Endodermal cell (in vitro differentiated cells): ENCODE results near the gene TBCD. TPM values are rescaled to one million over a fixed set of nuclear protein-coding genes. Genes with fewer than 3 reads are reported as not detected.

Experiments used
- DNase-seq: peaks from one replicate; pipeline ENCODE4 v3.0.0-alpha.2; 2017
- H3K27ac ChIP-seq: 2 replicates; pipeline ENCODE4 v1.5.1; 2013; ENCODE audit warnings: mild to moderate bottlenecking, low read depth, low read length, moderate library complexity
- H3K27me3 ChIP-seq: 2 replicates; pipeline ENCODE4 v1.6.1; 2013; ENCODE audit warnings: mild to moderate bottlenecking, low read length, moderate library complexity; ENCODE audit not compliant: insufficient read depth, control insufficient read depth, poor library complexity, severe bottlenecking
- H3K36me3 ChIP-seq: 2 replicates; pipeline ENCODE4 v1.7.0; 2013; ENCODE audit warnings: mild to moderate bottlenecking, low read length, moderate library complexity; ENCODE audit not compliant: control insufficient read depth, insufficient read depth
- H3K4me1 ChIP-seq: one replicate; pipeline ENCODE4 v1.7.0; 2013; ENCODE audit warnings: low read length; ENCODE audit not compliant: control insufficient read depth, insufficient read depth
- H3K4me3 ChIP-seq: 2 replicates; pipeline ENCODE4 v1.5.1; 2013; ENCODE audit warnings: mild to moderate bottlenecking, low read length, moderate library complexity
- H3K9ac ChIP-seq: 2 replicates; pipeline ENCODE4 v1.6.1; 2013; ENCODE audit warnings: mild to moderate bottlenecking, low read length, moderate library complexity; ENCODE audit not compliant: poor library complexity, severe bottlenecking; ENCODE audit errors: extremely low read depth
- H3K9me3 ChIP-seq: 2 replicates; pipeline ENCODE4 v1.6.1; 2013; ENCODE audit warnings: mild to moderate bottlenecking, low read length, moderate library complexity; ENCODE audit not compliant: control insufficient read depth
- H3K27ac Mint-ChIP-seq: 2 replicates; pipeline ENCODE4 v1.8.0; 2020; ENCODE audit warnings: mixed read lengths
- H3K27me3 Mint-ChIP-seq: 2 replicates; pipeline ENCODE4 v1.8.0; 2021; ENCODE audit warnings: mild to moderate bottlenecking, mixed read lengths; ENCODE audit not compliant: insufficient read depth
- H3K36me3 Mint-ChIP-seq: 2 replicates; pipeline ENCODE4 v1.8.0; 2020; ENCODE audit warnings: low read depth, mixed read lengths
- H3K4me1 Mint-ChIP-seq: 2 replicates; pipeline ENCODE4 v1.8.0; 2020; ENCODE audit warnings: mixed read lengths
- H3K4me3 Mint-ChIP-seq: 2 replicates; pipeline ENCODE4 v1.8.0; 2020; ENCODE audit warnings: mild to moderate bottlenecking, moderate library complexity, mixed read lengths
- H3K9me3 Mint-ChIP-seq: 2 replicates; pipeline ENCODE4 v1.8.0; 2020; ENCODE audit warnings: mild to moderate bottlenecking, mixed read lengths
- WGBS, 2 experiments: methylation state at CpG; one replicate each; pipeline versions ENCODE4 v1.1.5 to v1.1.7; 2013; ENCODE audit warnings: missing lambda C conversion rate in 2 of 2, mixed read lengths in 1 of 2; ENCODE audit not compliant: insufficient coverage in 1 of 2, insufficient read length in 1 of 2; 5-methylcytosine and 5-hydroxymethylcytosine counted together
- total RNA-seq, 2 donors: library from RNA; stranded (reverse); fragmentation: NEBNext Ultra II Directional in 1 of 2; extraction: Animal tissue kit (Norgen Biotek cat#: 25700) in 1 of 2; gene quantifications; 2 replicates in 1 of 2; 3 replicates in 1 of 2; pipeline ENCODE4 v1.2.1, GENCODE V29; 2021
- TF ChIP-seq, protein P1 (sequence below): fragments of 200-600 bp; sonication (generic); conservative IDR thresholded peaks from 2 replicates; pipeline ENCODE4 v1.5.0; 2021; ENCODE audit warnings: antibody characterized with exemption, mild to moderate bottlenecking

The TBCD gene
- total RNA-seq, 2 donors from 2014 or later: 107 TPM

DNA sequence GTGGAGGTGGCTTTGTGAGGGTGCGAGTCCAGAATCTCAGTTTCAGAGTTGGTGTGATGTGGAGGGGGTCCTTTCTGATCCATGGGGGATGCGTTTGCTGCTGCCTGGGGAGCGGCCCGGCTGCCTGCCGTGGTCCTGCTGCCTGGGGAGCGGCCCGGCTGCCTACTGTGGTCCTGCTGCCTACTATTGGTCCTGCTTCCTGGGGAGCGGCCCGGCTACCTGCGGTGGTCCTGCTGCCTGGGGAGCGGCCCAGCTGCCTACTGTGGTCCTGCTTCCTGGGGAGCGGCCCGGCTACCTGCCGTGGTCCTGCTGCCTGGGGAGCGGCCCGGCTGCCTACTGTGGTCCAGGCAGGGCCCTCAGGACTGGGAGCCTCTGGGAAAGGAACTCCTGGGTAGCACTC, 149.5 kb downstream of the TBCD start:
- no peaks in the 10 kb centered on the region for H3K4me1 ChIP-seq
- Mint-ChIP-seq H3K27ac (no peak overlapping the region), H3K36me3 (peaks cover 51% of the 10 kb centered on the region), H3K4me3 (no peak overlapping the region), H3K27me3 (no peaks in the 10 kb centered on the region), H3K9me3 (peaks cover 2% of the 10 kb centered on the region), H3K4me1 (no peaks in the 10 kb centered on the region)
- no peak for DNase-seq
- no peak overlapping the region for H3K4me3 ChIP-seq
- H3K9ac ChIP-seq: no peak overlapping the region
- no peaks in the 10 kb centered on the region for H3K27me3 ChIP-seq
- peaks cover 9% of the 10 kb centered on the region for H3K36me3 ChIP-seq
- no peak overlapping the region for H3K27ac ChIP-seq
- no peaks in the 10 kb centered on the region for H3K9me3 ChIP-seq
- 91 to 94% methylated on average over 7 to 16 of the region's 16 CpGs for WGBS, 2 experiments
- TF ChIP-seq, protein P1, sequence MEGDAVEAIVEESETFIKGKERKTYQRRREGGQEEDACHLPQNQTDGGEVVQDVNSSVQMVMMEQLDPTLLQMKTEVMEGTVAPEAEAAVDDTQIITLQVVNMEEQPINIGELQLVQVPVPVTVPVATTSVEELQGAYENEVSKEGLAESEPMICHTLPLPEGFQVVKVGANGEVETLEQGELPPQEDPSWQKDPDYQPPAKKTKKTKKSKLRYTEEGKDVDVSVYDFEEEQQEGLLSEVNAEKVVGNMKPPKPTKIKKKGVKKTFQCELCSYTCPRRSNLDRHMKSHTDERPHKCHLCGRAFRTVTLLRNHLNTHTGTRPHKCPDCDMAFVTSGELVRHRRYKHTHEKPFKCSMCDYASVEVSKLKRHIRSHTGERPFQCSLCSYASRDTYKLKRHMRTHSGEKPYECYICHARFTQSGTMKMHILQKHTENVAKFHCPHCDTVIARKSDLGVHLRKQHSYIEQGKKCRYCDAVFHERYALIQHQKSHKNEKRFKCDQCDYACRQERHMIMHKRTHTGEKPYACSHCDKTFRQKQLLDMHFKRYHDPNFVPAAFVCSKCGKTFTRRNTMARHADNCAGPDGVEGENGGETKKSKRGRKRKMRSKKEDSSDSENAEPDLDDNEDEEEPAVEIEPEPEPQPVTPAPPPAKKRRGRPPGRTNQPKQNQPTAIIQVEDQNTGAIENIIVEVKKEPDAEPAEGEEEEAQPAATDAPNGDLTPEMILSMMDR: no peak

GRCh38 chr17:82901856-82902255, 150.0 kb downstream of the TBCD start:
- DNase-seq: no peak
- Mint-ChIP-seq H3K36me3 (peaks cover 50% of the 10 kb centered on the region), H3K27ac (no peak overlapping the region), H3K9me3 (no peaks in the 10 kb centered on the region), H3K4me1 (no peaks in the 10 kb centered on the region), H3K27me3 (no peaks in the 10 kb centered on the region), H3K4me3 (no peak overlapping the region)
- Histone ChIP-seq H3K4me3 (no peak overlapping the region), H3K36me3 (peaks cover 14% of the 10 kb centered on the region), H3K4me1 (no peaks in the 10 kb centered on the region), H3K9me3 (no peaks in the 10 kb centered on the region), H3K27me3 (no peaks in the 10 kb centered on the region), H3K27ac (no peak overlapping the region), H3K9ac (no peak overlapping the region)
- 79 to 83% methylated on average over 13 to 16 of the region's 16 CpGs for WGBS, 2 experiments
- TF ChIP-seq, protein P1: no peak

DNA sequence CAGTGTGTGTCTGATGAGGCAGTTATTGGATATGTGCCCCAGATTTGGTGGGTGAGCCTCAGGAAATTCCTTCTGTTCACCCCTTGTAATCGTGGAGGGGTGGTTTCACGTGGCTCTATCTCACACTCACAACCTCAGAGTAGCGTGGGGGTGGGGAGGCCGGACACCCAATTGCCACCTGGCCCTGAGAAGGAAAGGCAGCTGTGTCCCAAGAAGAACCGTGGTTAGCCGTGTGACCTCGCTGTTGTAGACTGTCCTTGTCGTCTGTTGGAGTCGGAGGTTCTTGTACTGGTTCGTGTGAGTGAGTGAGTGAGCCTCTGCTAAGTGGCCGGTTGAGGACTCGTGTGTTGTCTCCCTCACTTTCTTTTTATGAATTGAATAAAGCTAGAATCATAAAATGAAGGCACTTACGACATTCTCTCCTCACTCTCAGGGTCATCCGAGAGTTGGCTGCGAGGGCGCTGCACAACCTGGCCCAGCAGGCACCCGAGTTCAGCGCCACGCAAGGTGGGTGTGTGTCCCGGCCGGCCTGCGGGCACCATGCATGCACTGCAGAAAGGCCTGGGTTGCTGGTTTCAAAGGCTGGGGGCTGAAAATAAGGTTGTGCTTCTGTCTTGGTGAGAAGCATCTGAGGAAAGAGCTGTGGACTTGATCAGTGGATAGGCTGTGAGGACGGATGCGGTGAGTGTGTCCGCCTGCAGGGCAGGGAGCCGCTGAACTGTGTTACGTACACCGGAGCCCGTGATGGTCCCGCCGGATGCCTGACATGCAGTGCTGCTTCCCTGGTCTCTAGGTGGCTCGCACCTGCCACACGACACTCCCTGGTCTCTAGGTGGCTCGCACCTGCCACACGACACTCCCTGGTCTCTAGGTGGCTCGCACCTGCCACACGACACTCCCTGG, 151.4 kb downstream of the TBCD start:
- H3K27ac Mint-ChIP-seq: no peak overlapping the region
- H3K27me3 Mint-ChIP-seq: no peaks in the 10 kb centered on the region
- peaks cover 41% of the 10 kb centered on the region for H3K36me3 Mint-ChIP-seq

More for the DNA sequence above, 151.4 kb downstream of the TBCD start:
- DNase-seq: no peak
- TF ChIP-seq, protein P1: no peak
- H3K36me3 ChIP-seq: peaks cover 18% of the 10 kb centered on the region
- H3K4me3 Mint-ChIP-seq: no peak overlapping the region
- H3K4me3 ChIP-seq: no peak overlapping the region
- WGBS, 2 experiments: 94 to 95% methylated on average over 19 to 31 of the region's 37 CpGs
- H3K27ac ChIP-seq: no peak overlapping the region
- no peaks in the 10 kb centered on the region for H3K4me1 ChIP-seq
- no peaks in the 10 kb centered on the region for H3K4me1 Mint-ChIP-seq
- no peaks in the 10 kb centered on the region for H3K27me3 ChIP-seq
- H3K9me3 Mint-ChIP-seq: no peaks in the 10 kb centered on the region
- H3K9ac ChIP-seq: no peak overlapping the region
- H3K9me3 ChIP-seq: no peaks in the 10 kb centered on the region
